GM12878 (cell line): ENCODE results near the gene PDGFB.
A peak's percentile ranks its signal among the peaks of the same experiment; 100 is the strongest.

Source experiments
- CTCF ChIP-seq, 3 experiments: IDR thresholded peaks in 2 of 3; conservative IDR thresholded peaks in 1 of 3; 2 replicates each; pipeline ENCODE4 v1.5.1; 2011; ENCODE audit warnings: low read depth in 3 of 3, low read length in 3 of 3, mild to moderate bottlenecking in 3 of 3, control low read depth in 2 of 3, moderate library complexity in 2 of 3, inconsistent platforms in 1 of 3, mixed read lengths in 1 of 3; ENCODE audit not compliant: control insufficient read depth in 2 of 3, insufficient read depth in 1 of 3; ENCODE audit errors: extremely low read depth in 1 of 3
- DPF2 ChIP-seq: fragments of 450-650 bp; IDR thresholded peaks from 2 replicates; pipeline ENCODE4 v1.6.1; 2017; ENCODE audit warnings: mild to moderate bottlenecking
- EP300 ChIP-seq, 2 experiments: fragments of 150-350 bp in 1 of 2; IDR thresholded peaks; 2 replicates each; pipeline ENCODE4 v1.6.1; 2011 to 2012; ENCODE audit warnings: low read depth in 2 of 2, low read length in 2 of 2, borderline replicate concordance in 1 of 2, improper control_type of control experiment in 1 of 2, inconsistent platforms in 1 of 2; ENCODE audit not compliant: control insufficient read depth in 1 of 2
- GABPA ChIP-seq: IDR thresholded peaks from 2 replicates; pipeline ENCODE4 v1.6.1; 2014; ENCODE audit warnings: antibody characterized with exemption, low read depth, mild to moderate bottlenecking, inconsistent platforms
- MXI1 ChIP-seq: fragments of 150-350 bp; IDR thresholded peaks from 2 replicates; pipeline ENCODE4 v1.6.1; 2011; ENCODE audit warnings: low read depth, mild to moderate bottlenecking, inconsistent platforms, low read length, improper control_type of control experiment
- POLR2A ChIP-seq: IDR thresholded peaks from 2 replicates; pipeline ENCODE4 v1.6.1; 2011; ENCODE audit warnings: low read depth, mild to moderate bottlenecking, low read length
- RAD21 ChIP-seq: IDR thresholded peaks from 2 replicates; pipeline ENCODE4 v1.6.1; 2011; ENCODE audit warnings: mild to moderate bottlenecking, low read depth, low read length, moderate library complexity; ENCODE audit not compliant: insufficient read depth
- STAT3 ChIP-seq: IDR thresholded peaks from 2 replicates; pipeline ENCODE4 v1.6.1; 2011; ENCODE audit warnings: low read depth, low read length, improper control_type of control experiment

GRCh38 chr22:39253435-39254070 lies 8.8 kb upstream of the PDGFB start:
- TF ChIP-seq POLR2A (0 out of 2 replicates have a peak, but pooled peaks have one; percentile 27), CTCF (IDR thresholded peaks at IDR 0.05 in 2 of 3, conservative IDR thresholded peaks at IDR 0.05 in 1 of 3; ENCODE audit: control insufficient read depth in 2 of 3, extremely low read depth in 1 of 3, insufficient read depth in 1 of 3, low read depth in 3 of 3, low read length in 3 of 3) (no peak), DPF2 (0 out of 2 replicates have a peak, but pooled peaks have one; percentile 18), RAD21 (no peak), EP300 (IDR thresholded peaks at IDR 0.05; ENCODE audit: borderline replicate concordance in 1 of 2, control insufficient read depth in 1 of 2, low read depth in 2 of 2, low read length in 2 of 2) (no peak), STAT3 (no peak), GABPA (no peak), MXI1 (no peak)
